PC-3 (cell line): ENCODE data around the gene MAP2K5. TPM values are rescaled to one million over a fixed set of nuclear protein-coding genes. Genes with fewer than 3 reads are reported as not detected.

ENCODE experiments used
- ATAC-seq: fragments of 200-7000 bp; cut with Tn5 transposase; 2 replicates; pipeline ENCODE4 v1.9.1; 2020; ENCODE audit warnings: mild to moderate bottlenecking, moderate library complexity
- BruUV-seq: library from RNA; stranded (reverse); fragments of 400-500 nt; replicated peaks from 2 replicates; lab custom pipeline; 2021; lab: Mats Ljungman, UMichigan
- CTCF ChIA-PET: fragments of 300-600 bp; sonication (Branson Sonifier 250); formaldehyde crosslinking; loops from one replicate; lab custom pipeline; 2022; ENCODE audit warnings: antibody characterized with exemption; lab: Charles Lee
- POLR2A ChIA-PET: fragments of 300-600 bp; sonication (Branson Sonifier 250); formaldehyde crosslinking; loops from one replicate; lab custom pipeline; 2022; ENCODE audit warnings: antibody characterized with exemption; ENCODE audit not compliant: unreplicated experiment; lab: Charles Lee
- DNase-seq: peaks from one replicate; pipeline ENCODE4 v3.0.0-alpha.2; 2015
- H2AFZ ChIP-seq: fragments of 300-600 bp; sonication (generic); 2 replicates; pipeline ENCODE4 v1.6.0; 2016; ENCODE audit warnings: antibody characterized with exemption, low read length
- H3F3A ChIP-seq: fragments of 300-600 bp; sonication (generic); one replicate; pipeline ENCODE4 v1.6.0; 2017; ENCODE audit warnings: antibody characterized with exemption, low read length, control low read depth, mild to moderate bottlenecking; ENCODE audit not compliant: unreplicated experiment
- H3K27ac ChIP-seq: fragments of 300-600 bp; sonication (generic); 2 replicates; pipeline ENCODE4 v1.5.1; 2016; ENCODE audit warnings: mild to moderate bottlenecking, low read length
- H3K27me3 ChIP-seq: fragments of 300-600 bp; sonication (generic); 2 replicates; pipeline ENCODE4 v1.6.1; 2016; ENCODE audit warnings: low read length, mixed read lengths
- H3K36me3 ChIP-seq: fragments of 300-600 bp; sonication (generic); 2 replicates; pipeline ENCODE4 v1.6.1; 2016; ENCODE audit warnings: low read depth, mixed run types, low read length, mixed read lengths
- H3K4me1 ChIP-seq: fragments of 300-600 bp; sonication (generic); 2 replicates; pipeline ENCODE4 v1.5.1; 2016; ENCODE audit warnings: low read length; ENCODE audit not compliant: insufficient read depth
- H3K4me2 ChIP-seq: fragments of 300-600 bp; sonication (generic); 2 replicates; pipeline ENCODE4 v1.6.0; 2016; ENCODE audit warnings: low read length
- H3K4me3 ChIP-seq: fragments of 300-600 bp; sonication (generic); 2 replicates; pipeline ENCODE4 v1.5.1; 2016; ENCODE audit warnings: mild to moderate bottlenecking, low read length, mixed read lengths
- H3K79me2 ChIP-seq: fragments of 300-600 bp; sonication (generic); 2 replicates; pipeline ENCODE4 v1.6.1; 2017; ENCODE audit warnings: low read length, mixed read lengths
- H3K9ac ChIP-seq: fragments of 300-600 bp; sonication (generic); 2 replicates; pipeline ENCODE4 v1.6.0; 2016; ENCODE audit warnings: mild to moderate bottlenecking, low read length
- H3K9me2 ChIP-seq: fragments of 300-600 bp; sonication (generic); replicated peaks from 2 replicates; pipeline ENCODE4 v1.6.1; 2016; ENCODE audit warnings: mixed run types, low read length, mixed read lengths
- H3K9me3 ChIP-seq: fragments of 300-600 bp; sonication (generic); 2 replicates; pipeline ENCODE4 v1.6.1; 2016; ENCODE audit warnings: low read length, mixed read lengths
- H4K20me1 ChIP-seq: fragments of 300-600 bp; sonication (generic); 2 replicates; pipeline ENCODE4 v1.6.1; 2016; ENCODE audit warnings: low read length, mixed read lengths
- EZH2 ChIP-seq: fragments of 300-600 bp; sonication (generic); IDR thresholded peaks from one replicate; pipeline ENCODE4 v1.6.1; 2017; ENCODE audit warnings: antibody characterized with exemption, mild to moderate bottlenecking, low read length; ENCODE audit not compliant: unreplicated experiment
- EZH2phosphoT487 ChIP-seq: fragments of 300-600 bp; sonication (generic); IDR thresholded peaks from 2 replicates; pipeline ENCODE4 v1.6.1; 2018; ENCODE audit warnings: mild to moderate bottlenecking, antibody characterized with exemption, low read length, borderline replicate concordance
- intact Hi-C: fragments of 100-400 bp; cut with micrococcal nuclease; formaldehyde crosslinking; loops from 2 replicates; pipeline ENCODE4 v1.9.0; 2023
- total RNA-seq: library from RNA; depleted of rRNA; stranded (reverse); fragments of >200 nt; gene quantifications from 2 replicates; pipeline ENCODE4 v1.2.3, GENCODE V29; 2014
- TF ChIP-seq, protein P1 (sequence below): fragments of 300-600 bp; sonication (generic); conservative IDR thresholded peaks from 2 replicates; pipeline ENCODE4 v1.5.1; 2017; ENCODE audit warnings: antibody characterized with exemption, low read depth, mild to moderate bottlenecking, low read length

MAP2K5 gene
- total RNA-seq, 1 experiment from 2014 or later: 5.5 TPM

DNA sequence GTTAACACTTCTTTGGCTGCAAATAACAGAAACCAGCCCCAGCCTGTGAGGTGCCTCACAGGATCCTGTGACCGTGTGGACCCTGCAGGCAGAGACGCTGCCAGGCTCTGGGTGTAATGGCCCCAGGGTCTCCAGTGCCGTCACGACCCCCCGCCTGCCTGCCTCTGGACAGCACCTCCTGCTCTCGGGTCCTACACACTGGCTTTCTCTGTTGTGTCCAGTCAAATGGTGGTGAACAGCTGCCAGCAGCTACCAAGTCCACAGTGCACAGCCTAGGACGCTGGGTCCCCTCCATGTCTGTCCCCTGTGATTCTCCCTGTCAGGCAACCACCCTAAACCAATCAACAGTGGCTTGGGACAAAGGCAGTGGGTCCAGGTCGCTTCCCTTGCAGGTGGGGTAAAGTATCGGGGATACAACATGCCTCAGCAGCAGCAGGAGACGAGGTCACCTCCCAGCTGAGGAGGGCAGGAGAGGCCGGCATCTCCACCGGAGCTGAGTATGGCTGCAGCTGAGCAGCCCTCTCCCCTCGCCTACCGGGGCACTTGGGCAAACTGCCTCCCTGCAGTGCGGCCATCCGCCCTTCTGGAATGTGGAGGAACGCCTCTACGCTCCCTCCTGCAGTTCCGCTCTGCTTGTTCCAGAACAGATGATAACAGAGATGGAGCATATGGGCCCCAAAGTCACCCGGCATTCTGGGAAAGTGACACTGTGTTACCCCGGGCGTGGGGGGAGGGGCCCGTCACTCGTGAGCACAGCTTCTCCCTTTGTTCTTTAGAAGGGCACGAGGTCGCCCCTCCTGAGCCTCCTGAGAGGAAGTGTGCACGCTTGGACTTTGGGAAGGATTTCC is 261.7 kb downstream of the MAP2K5 start:
- H3K4me3 ChIP-seq: no peak overlapping the region

GRCh38 chr15:67805008-67805665 is 262.6 kb downstream of the MAP2K5 start:
- ATAC-seq: no peak
- POLR2A ChIA-PET: no interaction called here
- Histone ChIP-seq H3K36me3 (no peaks in the 10 kb centered on the region), H4K20me1 (no peaks in the 10 kb centered on the region), H3K9ac (no peak overlapping the region), H3F3A (no peaks in the 10 kb centered on the region), H2AFZ (no peak overlapping the region), H3K27me3 (no peaks in the 10 kb centered on the region), H3K79me2 (no peaks in the 10 kb centered on the region), H3K4me1 (no peaks in the 10 kb centered on the region), H3K27ac (no peak overlapping the region), H3K4me2 (no peak overlapping the region), H3K9me2 (no peaks in the 10 kb centered on the region), H3K4me3 (no peak overlapping the region), H3K9me3 (no peaks in the 10 kb centered on the region)
- TF ChIP-seq EZH2: no peak
- TF ChIP-seq, protein P1, sequence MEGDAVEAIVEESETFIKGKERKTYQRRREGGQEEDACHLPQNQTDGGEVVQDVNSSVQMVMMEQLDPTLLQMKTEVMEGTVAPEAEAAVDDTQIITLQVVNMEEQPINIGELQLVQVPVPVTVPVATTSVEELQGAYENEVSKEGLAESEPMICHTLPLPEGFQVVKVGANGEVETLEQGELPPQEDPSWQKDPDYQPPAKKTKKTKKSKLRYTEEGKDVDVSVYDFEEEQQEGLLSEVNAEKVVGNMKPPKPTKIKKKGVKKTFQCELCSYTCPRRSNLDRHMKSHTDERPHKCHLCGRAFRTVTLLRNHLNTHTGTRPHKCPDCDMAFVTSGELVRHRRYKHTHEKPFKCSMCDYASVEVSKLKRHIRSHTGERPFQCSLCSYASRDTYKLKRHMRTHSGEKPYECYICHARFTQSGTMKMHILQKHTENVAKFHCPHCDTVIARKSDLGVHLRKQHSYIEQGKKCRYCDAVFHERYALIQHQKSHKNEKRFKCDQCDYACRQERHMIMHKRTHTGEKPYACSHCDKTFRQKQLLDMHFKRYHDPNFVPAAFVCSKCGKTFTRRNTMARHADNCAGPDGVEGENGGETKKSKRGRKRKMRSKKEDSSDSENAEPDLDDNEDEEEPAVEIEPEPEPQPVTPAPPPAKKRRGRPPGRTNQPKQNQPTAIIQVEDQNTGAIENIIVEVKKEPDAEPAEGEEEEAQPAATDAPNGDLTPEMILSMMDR: no peak
- TF ChIP-seq EZH2phosphoT487: no peak
- BruUV-seq: no TSS peak
- CTCF ChIA-PET: no interaction called here
- intact Hi-C loops: no loop called here
- DNase-seq: no peak

More for the DNA sequence above, 261.7 kb downstream of the MAP2K5 start:
- Histone ChIP-seq H3K36me3 (no peaks in the 10 kb centered on the region), H4K20me1 (no peaks in the 10 kb centered on the region), H3K9me3 (no peaks in the 10 kb centered on the region), H3K4me2 (no peak overlapping the region), H3K4me1 (no peaks in the 10 kb centered on the region), H3F3A (no peaks in the 10 kb centered on the region), H3K9ac (no peak overlapping the region), H3K27ac (no peak overlapping the region), H2AFZ (no peak overlapping the region), H3K27me3 (no peaks in the 10 kb centered on the region), H3K79me2 (no peaks in the 10 kb centered on the region), H3K9me2 (no peaks in the 10 kb centered on the region)
- ATAC-seq (no peak), DNase-seq (no peak)
- POLR2A ChIA-PET: no interaction called here
- intact Hi-C loops: no loop called here
- BruUV-seq: no TSS peak
- CTCF ChIA-PET: interaction anchor here (0.8 kb wide), 1 partner anchor 49 kb away, joined by 6 read pairs; no protein-coding TSS in a partner anchor
- TF ChIP-seq, protein P1: no peak
- TF ChIP-seq EZH2phosphoT487 (no peak), EZH2 (no peak)
